BJ (cell line): Measurements from ENCODE around the gene TTC39C. TPM values are rescaled to one million over a fixed set of nuclear protein-coding genes. Genes with fewer than 3 reads are reported as not detected.

Experiments used
- CTCF ChIA-PET: fragments of 350-600 bp; formaldehyde crosslinking; extraction: SDS; loops from one replicate; lab custom pipeline; 2021; ENCODE audit warnings: antibody characterized with exemption, inconsistent platforms; lab: Yijun Ruan, JAX
- POLR2A ChIA-PET: fragments of 300-600 bp; sonication (Branson Sonifier 250); formaldehyde crosslinking; extraction: SDS; loops from one replicate; lab custom pipeline; 2021; ENCODE audit warnings: antibody characterized with exemption; lab: Charles Lee
- DNase-seq: peaks from one replicate; pipeline ENCODE4 v3.0.0-alpha.2; 2011; ENCODE audit warnings: low read depth
- H3K27me3 ChIP-seq: 2 replicates; pipeline ENCODE4 v1.6.0; 2011; ENCODE audit warnings: low read length; ENCODE audit not compliant: control insufficient read depth, insufficient read depth
- H3K36me3 ChIP-seq: 2 replicates; pipeline ENCODE4 v1.5.1; 2011; ENCODE audit warnings: low read length; ENCODE audit not compliant: control insufficient read depth, insufficient read depth
- H3K4me3 ChIP-seq: 2 replicates; pipeline ENCODE4 v1.5.1; 2011; ENCODE audit warnings: low read depth, mild to moderate bottlenecking, control low read depth, low read length
- polyA plus RNA-seq: library from polyadenylated mRNA; depleted of rRNA; stranded (reverse); fragments of >200 nt; gene quantifications from 2 replicates; pipeline ENCODE4 v1.2.3, GENCODE V29; 2011
- TF ChIP-seq, protein P1 (sequence below): IDR thresholded peaks from 2 replicates; pipeline ENCODE4 v1.5.1; 2011; ENCODE audit warnings: low read depth, mild to moderate bottlenecking, control low read depth, inconsistent platforms, low read length, moderate library complexity; ENCODE audit not compliant: insufficient read depth

Gene TTC39C
- polyA plus RNA-seq, 1 experiment, result 37.9 TPM

DNA sequence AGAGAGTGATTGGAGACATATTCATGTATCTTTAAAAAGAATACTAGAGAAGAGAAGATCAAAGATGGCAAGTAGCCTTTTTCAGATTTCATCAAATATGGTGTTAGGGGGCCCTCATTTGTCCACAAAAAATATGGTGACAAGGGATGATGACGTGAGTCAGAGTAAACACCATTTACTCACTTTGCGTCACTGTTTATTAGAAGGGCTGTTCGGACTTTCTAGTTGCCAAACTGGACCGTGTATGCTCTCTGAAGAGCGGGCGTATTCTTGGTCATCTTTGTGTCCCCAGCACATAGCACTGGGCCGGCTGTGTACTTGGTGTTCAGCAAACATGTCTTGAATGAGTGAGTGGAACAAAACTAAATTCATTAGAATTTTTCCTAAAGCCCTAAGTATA, 37.5 kb downstream of the TTC39C start:
- no peak for DNase-seq
- peaks cover 2% of the 10 kb centered on the region; the same call in 1 of the 2 replicates for H3K36me3 ChIP-seq
- ChIA-PET POLR2A (no interaction called here), CTCF (interaction anchor here (1.2 kb wide), 1 partner anchor 21 kb away, joined by 3 read pairs; no protein-coding TSS in a partner anchor)
- no peak overlapping the region for H3K4me3 ChIP-seq
- TF ChIP-seq, protein P1, sequence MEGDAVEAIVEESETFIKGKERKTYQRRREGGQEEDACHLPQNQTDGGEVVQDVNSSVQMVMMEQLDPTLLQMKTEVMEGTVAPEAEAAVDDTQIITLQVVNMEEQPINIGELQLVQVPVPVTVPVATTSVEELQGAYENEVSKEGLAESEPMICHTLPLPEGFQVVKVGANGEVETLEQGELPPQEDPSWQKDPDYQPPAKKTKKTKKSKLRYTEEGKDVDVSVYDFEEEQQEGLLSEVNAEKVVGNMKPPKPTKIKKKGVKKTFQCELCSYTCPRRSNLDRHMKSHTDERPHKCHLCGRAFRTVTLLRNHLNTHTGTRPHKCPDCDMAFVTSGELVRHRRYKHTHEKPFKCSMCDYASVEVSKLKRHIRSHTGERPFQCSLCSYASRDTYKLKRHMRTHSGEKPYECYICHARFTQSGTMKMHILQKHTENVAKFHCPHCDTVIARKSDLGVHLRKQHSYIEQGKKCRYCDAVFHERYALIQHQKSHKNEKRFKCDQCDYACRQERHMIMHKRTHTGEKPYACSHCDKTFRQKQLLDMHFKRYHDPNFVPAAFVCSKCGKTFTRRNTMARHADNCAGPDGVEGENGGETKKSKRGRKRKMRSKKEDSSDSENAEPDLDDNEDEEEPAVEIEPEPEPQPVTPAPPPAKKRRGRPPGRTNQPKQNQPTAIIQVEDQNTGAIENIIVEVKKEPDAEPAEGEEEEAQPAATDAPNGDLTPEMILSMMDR, result no peak
- H3K27me3 ChIP-seq, result no peaks in the 10 kb centered on the region

DNA sequence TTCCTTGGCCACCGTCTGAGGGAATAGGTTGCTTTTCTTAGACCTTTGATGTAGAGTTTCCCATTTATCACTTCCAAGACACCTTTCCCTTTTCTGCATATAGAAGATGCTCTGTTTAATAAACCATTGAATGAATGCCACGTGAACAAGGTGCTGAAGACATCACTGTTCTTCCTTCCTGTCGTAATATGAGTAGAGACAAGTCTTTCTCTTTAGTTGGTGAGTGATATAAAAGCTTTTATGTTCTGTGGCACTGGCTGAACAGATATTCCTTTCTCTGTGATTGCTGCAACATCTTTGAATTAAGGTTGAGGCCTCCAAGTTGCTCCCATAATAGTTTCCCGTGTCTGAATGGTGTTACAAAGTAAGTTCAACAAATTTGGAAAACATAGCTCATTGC, 38.7 kb downstream of the TTC39C start:
- POLR2A ChIA-PET, result no interaction called here
- CTCF ChIA-PET, result no interaction called here
- no peak for DNase-seq
- Histone ChIP-seq H3K27me3 (no peaks in the 10 kb centered on the region), H3K4me3 (no peak overlapping the region), H3K36me3 (peaks cover 2% of the 10 kb centered on the region; the same call in 1 of the 2 replicates)
- TF ChIP-seq, protein P1, result no peak

DNA sequence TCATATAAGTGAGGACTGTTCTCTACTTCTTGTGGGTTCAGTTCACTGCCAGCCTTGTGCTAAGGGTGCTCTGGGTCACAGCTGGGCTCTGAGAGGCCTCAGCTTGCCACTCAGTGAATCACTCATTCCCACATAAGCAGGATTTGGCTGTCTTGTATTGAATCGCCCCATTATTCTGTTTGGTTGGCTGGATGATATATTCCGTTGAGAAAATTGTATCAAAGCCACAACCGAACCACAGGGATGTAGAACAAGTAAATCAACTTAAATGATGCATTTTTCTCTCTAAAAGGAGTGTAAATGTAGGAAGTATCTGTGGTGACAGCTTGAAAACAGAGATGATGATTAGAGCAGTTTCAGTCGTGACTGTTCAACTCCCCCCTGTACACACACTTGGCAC, 39.6 kb downstream of the TTC39C start:
- no peak for DNase-seq
- ChIA-PET CTCF (no interaction called here), POLR2A (no interaction called here)
- Histone ChIP-seq H3K36me3 (peaks cover 2% of the 10 kb centered on the region; the same call in 1 of the 2 replicates), H3K27me3 (no peaks in the 10 kb centered on the region), H3K4me3 (no peak overlapping the region)
- TF ChIP-seq, protein P1, result no peak

DNA sequence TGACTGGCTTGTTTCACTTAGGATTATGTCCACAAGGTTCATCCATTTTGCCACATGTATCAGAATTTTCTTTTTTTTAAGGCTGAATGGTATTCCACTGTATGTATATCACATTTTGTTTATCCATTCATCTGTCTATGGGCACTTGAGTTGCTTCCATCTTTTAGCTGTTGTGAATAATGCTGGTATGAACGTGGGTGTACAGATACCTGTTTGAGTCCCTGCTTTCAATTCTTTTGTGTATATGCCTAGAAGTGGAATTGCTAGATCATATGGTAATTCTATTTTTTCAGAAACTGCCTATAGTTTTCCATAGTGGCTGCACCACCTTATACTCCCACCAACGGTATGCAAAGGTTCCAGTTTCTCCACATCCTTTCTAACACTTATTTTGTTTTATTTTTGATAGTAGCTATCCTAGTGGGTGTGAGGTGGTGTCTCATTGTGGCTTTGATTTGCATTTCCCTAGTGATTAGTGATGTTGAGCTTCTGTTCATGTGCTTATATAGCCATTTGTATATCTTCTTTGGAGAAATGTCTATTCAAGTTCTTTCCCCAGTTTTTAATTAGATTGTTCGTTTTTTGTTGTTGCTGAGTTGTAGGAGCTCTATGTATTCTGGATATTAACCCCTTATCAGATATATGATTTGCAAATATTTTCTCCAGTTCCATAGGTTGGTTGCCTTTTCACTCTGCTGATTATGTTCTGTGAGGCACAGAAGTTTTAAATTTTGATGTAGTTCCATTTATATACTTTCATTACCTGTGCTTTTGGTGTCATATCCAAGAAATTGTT, 40.7 kb downstream of the TTC39C start:
- no peaks in the 10 kb centered on the region for H3K36me3 ChIP-seq
- H3K27me3 ChIP-seq, result no peaks in the 10 kb centered on the region
- no peak for DNase-seq
- ChIA-PET POLR2A (no interaction called here), CTCF (interaction anchor here (1.1 kb wide), 1 partner anchor 17 kb away, joined by 3 read pairs; no protein-coding TSS in a partner anchor)
- no peak overlapping the region for H3K4me3 ChIP-seq
- TF ChIP-seq, protein P1, result no peak

DNA sequence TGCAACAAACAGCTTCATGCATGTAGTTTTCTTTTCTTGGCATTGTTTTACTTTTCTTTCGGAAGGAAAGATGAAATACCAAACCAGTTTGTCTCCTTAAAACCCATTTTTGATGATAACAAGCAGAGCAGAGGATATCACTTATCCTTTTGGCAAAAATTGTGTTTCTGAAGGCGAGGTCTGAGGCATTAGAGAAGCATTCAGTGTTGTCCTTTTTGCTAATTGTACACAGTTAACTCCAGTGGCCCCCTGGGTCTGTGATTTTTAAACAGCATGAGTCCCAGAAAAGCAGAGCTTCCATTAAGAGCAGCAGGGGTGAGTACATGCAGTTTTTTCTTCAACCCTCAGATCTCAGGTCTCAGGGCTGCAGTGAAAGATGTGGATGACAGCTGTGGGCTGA, 41.3 kb downstream of the TTC39C start:
- DNase-seq, result no peak
- ChIA-PET CTCF (interaction anchor here (1.1 kb wide), 1 partner anchor 16 kb away, joined by 3 read pairs; no protein-coding TSS in a partner anchor), POLR2A (no interaction called here)
- no peaks in the 10 kb centered on the region for H3K27me3 ChIP-seq
- H3K36me3 ChIP-seq, result no peaks in the 10 kb centered on the region
- TF ChIP-seq, protein P1, result no peak
- H3K4me3 ChIP-seq, result no peak overlapping the region
